HG03565 (cell line): Measurements from ENCODE around the gene UBE2QL1.

ENCODE experiments used
- ATAC-seq: cut with Tn5 transposase; IDR thresholded peaks from one replicate; pipeline ENCODE4 v1.9.1; 2021; ENCODE audit warnings: mild to moderate bottlenecking, moderate library complexity; ENCODE audit not compliant: unreplicated experiment

UBE2QL1 gene

DNA sequence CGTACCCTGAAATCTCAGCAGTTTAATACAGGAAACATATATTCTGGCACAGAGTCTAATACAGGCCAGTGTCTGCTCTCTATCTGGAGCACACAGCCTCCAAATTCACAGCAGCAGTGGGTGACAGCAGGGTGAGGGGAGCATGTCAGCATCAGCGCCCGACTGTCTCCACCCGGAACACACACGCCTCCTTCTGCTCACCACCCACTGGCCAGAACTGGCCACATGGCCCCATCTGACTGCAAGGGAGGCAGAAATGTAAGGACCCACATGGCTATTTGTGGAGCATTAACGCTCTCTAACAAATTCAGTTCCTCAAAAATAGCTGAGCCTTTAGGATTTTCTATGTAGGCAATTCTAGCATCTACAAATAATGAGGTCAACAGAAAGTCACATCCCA lies 24.6 kb downstream of the UBE2QL1 start:
- ATAC-seq: no peak

DNA sequence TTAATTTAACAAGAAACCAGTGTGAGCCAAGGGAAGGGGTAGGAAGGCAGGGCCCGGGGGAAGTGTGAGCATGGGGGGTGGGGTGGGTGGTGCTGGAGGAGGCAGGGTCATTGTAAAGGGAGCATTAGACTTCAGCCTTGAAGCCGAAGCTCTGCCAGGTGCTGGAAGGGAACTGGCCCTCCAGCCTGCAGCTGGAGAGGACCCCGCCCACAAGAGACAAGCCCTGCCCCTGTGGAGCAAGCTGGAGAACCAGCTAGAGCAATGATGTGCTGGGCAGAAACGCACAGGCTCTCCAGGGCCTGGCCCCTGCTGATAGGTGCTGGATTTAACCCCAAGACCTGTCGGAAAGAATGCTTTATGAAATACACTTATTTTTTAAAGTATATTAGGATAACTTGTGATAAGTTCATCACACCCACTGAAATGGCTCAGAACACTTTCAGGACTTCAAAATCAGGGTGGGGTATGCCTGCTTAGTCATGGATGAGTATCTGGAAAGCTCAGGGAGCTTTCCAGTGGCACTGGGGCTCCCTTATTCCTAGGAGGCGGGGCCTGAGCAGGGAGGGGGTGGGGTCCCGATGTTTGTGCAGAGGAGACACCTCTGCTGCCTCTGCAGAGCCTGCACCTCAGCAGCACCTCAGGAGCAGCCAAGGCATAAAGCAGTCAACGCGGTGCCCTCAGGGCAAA lies 27.1 kb downstream of the UBE2QL1 start:
- no peak for ATAC-seq

DNA sequence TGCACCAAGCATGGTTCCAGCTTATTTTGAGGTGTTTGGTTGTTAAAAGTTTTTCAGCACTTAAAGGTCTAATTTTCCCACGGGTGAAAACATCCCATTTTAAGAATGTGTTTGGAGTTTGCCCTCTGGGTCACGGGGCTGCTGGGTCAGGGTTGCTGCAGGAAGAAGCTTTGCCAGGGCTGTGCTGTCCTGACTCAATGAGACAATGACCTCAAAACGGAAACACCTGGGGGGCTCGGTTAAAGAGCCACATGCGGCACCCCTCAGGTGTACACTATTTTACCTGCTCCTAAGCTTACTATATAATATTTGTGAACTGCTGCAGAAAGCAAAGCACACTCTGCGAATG lies 27.6 kb downstream of the UBE2QL1 start:
- no peak for ATAC-seq

DNA sequence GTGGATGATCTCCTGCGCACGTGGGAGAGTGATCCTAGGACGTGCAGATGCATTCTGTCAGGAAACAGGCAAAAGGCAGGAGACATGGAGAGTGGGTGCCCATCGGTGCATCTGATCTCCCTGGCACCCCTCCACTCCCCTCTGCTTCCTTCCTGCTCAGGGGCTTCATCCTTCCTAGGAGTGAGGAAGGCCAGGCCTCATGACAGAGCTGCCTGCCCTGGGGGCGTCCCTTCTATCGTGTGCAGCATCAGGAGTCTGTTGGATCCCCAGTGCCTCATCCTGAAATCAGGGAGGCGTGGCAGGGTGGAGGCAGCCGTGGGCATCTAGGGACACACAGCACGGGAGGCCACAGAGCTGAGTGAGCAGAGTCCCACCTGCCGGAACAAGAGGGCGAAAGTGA lies 30.1 kb downstream of the UBE2QL1 start:
- ATAC-seq: no peak

DNA sequence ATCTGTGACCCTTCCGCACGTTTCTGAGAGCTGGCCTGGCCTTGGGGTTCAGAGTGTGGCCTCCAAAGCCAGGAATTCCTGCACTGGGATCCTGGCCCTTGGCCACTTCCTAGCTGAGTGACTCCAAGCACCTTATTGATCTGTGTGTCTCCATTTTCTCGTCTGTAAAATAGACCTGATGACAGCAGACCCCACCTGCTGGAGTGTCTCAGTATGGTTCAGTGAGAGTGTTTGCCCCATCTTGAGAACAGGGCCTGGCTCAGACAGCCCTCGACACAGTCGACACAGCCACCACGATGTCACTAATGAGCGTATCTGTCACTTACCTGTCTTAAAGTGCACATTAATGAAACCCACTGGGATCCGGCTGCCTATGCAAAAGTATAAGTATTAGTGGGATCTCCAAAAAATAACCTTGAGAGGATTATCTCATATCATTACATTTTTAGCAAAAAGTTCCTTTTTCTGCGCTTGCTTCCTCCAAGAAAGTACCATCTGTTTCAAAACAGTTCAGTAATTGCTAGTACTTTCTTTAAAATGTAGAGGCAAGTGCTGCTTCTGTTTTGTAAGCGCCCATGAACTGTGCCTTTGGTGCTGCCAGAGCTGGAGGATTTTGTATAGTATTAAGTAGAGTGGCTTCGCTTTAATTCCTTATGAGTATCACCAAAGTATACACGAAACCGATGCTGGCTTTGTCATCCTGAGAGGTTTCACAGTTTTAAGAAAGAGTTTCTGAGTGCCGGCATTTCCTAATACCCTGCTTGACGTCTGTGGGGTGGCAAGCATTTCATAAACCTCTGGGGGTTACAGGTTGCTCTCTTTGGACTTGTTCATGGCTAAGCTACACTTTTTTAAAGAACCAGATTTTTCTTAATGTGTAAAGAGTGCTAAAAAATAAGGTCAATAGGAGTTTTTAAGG lies 31.7 kb downstream of the UBE2QL1 start:
- ATAC-seq: peak; percentile 34

DNA sequence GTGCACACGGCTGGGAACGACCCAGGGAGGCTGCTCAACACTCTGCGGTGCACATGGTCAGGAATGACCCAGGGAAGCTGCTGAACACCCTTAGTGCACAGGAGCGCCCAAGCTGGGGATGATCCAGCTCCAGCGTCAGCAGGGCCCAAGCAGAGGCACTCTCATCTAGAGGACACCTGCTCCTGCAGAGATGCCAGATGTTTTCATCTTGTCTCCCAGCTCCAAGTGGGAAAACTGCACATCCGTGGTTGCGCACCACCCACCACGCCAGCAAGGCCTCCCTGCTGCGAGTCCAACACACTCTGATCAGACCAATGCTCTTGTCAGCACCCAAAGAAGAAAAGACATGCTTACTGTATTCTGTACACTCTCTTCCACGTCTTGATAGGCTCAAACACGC lies 34.1 kb downstream of the UBE2QL1 start:
- ATAC-seq: no peak

DNA sequence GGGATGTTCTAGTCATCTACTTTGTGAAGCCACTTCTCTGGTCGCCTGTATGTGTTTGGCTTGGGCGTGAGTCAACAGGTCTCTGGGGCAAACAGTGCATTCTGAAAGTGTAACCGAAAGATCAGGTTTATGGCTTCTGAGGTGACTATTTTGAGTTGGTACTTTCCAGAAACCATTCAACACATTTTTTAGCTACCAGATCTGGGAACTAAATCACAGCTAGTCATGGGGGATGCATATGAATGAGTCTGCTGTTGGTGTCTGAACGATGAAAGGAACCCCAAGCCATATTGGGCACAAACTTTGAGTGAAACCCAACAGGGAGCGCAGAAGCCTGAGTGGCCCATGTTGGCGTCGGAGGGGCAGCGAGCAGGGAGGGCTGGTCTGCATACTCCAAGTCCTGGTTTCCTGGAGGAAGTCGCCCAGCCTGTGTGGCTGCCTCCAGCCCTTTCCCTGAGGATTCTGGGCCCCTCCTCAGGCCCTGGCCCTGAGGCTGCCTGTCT lies 35.3 kb downstream of the UBE2QL1 start:
- ATAC-seq: peak; percentile 84

DNA sequence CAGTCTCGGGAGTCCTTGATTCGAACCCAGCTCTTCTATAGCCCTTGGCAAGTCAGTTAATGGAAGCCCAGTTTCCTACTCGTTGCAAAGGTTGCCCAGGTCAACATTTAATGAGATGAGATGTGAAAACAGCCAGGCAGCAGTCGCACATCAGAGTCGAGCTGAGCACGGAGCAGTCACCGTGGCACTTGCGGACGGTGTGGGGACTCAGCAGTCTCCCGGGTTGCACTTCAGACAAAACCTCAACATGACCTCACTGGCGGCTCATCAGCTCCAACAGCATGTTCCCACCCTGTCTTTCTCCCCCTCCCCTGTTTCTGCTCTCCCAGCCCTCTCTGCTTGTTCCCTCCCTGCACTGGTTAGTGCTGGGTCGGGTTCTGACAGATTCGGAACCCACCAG lies 35.8 kb downstream of the UBE2QL1 start:
- no peak for ATAC-seq

DNA sequence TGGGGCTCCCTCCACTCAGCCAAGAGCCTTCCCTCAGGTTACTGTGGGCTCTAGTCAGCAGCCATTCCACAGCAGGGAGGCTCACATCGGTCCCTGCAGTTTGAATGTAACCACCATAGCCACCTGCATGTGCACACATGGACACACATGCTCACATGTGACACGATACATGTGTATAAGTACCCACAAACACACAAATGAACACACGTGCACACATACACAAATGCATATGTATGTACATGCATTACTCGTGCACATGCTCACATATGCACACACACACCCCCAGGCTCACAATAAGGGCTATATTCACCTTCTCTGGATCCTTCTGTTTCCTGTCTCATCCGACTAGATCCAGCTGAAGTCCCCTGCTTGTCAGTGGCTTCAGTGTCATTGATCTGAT lies 36.2 kb downstream of the UBE2QL1 start:
- ATAC-seq: no peak

DNA sequence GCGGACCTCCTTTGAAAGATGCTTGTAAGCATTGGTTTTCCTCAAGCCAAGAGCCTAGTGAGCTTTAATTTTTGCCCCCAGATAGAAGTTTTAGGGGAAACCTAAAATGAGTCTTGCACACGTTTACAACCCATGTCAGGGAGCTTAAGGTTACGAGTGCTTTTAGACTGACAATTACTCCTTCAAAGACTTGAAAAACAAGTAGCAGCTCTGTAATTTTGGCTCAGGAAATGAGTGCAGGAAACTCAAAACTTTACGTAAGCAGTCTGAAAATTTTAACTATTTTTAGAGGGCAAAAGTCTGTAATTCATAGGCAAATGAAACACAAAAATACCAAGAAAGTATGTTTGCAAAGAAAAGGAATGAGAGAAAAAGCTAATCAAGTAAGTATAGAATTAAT lies 36.8 kb downstream of the UBE2QL1 start:
- no peak for ATAC-seq

DNA sequence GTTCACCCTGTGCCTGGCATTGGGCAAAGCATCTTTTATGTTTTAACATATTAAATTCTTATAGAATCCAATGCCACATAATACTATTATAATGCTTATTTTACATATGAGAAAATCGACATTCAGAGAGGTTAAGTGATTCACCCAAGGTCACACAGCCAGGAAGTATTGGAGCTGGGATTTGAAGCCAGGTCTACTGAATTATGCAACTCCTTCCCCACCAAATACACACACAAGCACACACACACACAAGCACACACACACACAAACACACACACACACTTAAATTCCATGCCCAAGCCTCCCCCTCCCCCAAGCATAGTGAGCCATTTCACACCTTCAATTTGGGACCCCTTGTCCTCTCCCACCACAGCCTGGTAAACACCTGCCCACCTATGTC lies 37.4 kb downstream of the UBE2QL1 start:
- no peak for ATAC-seq

DNA sequence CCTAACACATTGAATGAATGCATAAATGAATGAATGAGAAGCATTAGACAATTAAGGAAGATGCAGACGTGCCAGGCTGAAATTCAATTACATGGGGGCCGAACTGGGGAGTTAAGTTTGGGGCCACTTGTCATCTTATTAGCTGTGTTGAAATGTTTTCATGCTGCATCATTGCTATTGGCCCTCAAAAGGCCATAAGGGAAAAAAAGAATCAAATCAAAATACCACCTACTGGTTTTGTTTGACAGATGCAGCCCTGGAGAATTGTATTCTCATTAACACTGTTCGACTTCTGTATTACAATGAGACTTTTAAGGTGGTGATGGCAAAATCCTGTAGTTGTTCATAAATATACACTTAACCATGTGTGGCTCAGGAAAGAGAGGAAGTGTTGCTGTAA lies 38.4 kb downstream of the UBE2QL1 start:
- ATAC-seq: no peak

DNA sequence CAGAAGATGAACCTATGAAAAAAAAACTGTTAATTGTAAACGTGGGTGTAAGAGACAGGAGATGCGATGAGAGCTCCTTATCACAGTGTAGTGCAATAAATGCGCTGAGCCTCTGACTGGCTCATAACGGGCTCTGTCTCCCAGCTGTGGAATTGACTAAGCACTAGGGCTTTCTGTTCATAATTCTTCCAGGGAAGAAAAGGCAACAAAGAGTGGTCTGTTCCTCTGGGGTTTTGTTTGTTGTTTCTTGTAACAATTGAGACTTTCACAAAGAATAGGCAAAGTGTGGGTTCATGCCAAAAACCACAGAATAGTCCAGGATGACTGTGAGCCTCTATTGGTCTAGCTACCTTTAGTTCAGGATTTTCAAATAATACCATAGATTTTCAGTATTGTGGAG lies 39.4 kb downstream of the UBE2QL1 start:
- no peak for ATAC-seq

DNA sequence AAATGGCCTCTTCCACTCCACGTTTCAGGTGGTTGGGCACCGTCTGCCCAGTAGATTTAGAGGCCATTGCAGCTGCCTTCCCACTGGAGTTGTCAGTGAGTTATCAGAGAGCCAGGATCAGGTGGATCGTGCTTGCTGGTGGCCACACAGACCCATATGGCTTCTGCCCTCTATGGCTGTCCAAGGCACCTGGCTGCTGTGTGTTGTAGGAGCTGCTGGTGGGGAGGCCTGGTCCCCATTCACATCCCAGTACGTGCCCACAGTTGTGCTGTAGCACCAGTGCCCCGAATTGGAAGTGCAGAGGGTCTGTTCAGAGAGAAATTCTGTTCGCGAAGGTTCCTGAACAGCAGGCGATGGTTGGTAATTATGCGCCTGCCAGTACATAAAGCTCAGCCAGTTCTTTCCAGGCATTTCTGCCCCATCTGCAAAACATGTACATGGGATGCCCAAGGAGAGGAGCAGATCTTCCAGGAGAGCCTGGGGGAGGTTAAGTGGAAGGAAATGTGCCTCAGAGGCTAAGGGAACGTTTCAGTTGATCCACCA lies 41.1 kb downstream of the UBE2QL1 start:
- ATAC-seq: no peak

DNA sequence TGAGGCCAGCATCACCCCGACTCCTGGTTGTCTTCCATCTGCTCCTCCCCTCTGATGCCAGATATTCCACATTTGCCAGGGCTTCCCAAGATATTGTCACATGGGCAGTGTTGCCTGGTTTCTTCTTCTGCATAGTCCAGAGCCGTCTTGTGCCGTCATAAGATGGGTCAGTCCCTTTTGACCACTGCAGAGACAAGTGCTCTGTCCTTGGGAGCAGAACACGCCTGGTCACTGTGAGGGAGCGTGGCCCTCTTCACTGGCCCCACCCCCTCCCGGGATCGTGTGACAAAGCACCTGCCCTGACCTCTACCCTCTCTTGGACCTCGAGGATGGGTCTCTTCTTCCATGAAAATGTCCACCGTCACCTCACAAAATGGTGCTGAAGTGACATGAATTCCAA lies 41.6 kb downstream of the UBE2QL1 start:
- no peak for ATAC-seq

DNA sequence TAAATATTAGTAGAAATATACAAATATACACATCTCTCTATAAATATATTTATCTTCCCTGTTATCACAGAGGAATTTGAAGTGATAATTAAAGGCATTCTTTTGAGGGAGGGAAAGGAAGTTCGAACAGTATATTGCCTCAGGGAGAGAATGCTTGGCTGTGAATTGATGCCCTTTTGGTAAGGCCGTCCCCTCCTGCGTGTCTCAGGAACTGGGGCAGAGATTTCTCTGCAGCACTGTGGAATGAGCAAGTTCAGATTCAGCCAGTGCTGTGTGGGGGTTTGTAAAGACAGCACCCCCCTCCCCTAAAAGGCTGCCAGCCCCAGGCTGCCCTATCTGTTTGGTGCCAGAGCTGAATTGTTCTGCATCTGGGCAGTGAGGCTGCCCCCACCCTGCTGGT lies 42.0 kb downstream of the UBE2QL1 start:
- no peak for ATAC-seq

DNA sequence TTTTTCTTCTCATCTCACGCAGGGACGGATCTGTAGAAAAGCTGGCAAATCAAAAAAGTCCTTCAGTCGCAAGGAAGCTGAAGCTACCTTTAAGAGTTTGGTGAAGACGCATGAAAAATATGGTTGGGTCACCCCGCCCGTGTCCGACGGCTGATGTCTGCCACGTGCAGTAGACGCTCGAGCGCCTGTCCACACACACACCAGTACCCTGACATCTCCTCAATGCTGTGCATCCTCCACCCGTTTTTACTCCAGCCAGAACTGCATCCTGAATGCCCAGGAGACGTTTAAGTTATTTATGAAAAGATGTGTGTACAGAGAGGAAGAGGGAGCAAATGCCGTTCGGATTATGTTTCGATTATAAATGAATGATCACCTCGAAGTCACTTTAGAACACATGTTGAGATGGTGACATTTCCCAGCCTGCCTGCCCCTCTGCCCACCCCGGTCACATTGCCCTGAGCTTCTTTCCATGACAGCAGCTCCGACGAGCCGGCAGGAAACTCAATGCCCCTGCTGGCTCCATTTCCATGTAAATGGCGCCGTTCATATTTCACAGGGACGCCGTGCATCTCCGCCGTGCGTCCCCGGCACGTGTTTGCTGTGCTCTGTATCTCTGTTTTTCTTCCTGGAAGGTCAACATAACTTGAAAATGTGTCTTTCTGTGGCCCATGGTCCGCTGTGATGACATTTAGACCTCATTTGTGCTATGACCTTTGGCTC lies 42.7 kb downstream of the UBE2QL1 start:
- no peak for ATAC-seq

DNA sequence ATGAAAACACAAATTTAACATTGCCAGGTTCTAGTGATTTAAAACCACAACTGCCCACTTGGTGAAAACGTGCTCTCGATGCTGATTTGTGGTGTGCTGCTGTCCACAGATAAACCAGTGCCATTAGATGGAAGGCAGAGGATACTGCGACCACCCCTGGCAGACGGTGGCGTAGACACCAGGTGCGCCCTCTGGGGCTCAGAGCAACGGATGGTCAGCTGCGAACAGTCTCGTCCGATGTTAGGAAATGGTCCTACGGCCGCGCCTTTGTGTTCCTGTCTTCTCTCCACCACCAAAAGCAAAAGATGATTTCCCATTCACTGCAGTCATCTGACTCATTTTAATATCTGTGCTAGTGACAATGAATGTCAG lies 43.2 kb downstream of the UBE2QL1 start:
- ATAC-seq: no peak

DNA sequence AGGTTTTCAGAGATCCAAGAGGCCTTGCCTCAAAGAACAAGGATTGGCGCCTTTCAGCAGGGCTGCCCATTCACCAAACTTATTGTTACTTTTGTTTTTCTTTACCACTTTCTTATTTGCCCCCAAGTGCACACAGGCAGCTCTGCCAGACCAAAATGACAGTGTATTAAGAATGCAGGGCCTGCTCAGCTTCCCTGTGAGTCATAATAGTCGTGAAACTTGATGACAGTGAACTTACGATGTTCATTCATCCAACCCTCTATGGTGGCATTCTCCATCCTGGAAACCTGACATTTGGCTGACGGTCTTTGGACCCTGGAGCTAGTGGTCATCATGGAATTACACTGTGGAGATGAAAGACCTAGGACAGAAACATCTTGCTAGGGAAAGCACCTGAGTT lies 44.3 kb downstream of the UBE2QL1 start:
- peak; percentile 27 for ATAC-seq

DNA sequence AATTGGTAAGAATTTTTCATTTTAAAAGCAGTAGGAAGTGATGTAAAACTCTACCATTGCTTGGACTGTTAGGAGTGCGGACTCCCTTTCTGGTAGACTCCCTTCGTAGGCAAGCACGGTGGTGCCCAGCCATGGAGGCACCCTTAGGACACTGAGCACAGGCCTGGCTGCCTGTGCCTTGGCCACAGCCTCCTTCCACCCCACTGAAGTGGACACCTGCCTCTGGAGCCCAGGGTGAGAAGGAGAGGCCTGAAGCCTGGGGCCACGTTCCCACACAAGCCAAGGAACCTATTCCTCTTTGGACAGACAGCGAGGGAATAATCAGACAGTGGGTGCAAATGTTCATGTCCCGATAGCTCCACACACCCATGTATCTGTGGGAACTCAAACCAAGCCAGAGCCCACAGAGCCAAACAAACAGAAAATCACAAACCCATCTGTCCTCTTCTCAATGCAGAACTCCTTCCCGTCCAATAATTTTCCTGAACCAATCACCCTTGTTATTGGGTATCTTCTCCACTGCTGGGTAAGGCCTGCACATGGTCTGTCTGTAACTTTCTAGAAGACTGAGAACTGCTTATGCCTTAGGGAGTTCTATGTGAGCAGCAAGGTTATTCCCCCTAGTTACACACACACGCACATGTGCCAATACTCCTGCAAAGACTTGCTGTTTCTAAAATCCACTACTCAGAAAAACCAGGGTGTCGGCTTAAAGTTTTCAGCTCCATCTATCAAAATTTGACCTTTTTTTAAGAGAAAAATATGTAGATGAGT lies 45.2 kb downstream of the UBE2QL1 start:
- ATAC-seq: no peak

DNA sequence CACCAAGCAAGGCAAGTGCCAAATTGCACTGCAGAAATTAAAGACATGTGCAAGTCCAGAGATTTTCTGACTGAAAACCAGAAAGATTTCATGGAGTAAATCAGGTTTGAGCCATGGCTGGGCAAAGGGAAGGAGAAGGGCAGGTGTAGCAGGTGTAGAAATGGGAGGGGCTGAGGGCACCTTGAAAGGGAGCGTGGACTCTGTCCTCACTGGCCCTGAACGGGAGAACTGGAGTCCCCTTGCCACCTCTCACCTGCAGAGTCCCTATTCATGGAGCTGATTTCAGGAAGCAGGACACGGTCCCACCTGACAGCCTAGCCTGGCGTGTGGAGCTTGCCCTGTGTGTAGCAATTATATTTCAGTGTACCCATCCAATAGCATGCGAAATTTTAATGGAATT lies 46.3 kb downstream of the UBE2QL1 start:
- no peak for ATAC-seq
